Hematopoietic multipotent progenitor cell treated with erythropoietin and hydrocortisone succinate and interleukin-3 and kit ligand, for 6 days (in vitro differentiated cells): ENCODE measurements around the gene EMC6.
A peak's percentile ranks its signal among the peaks of the same experiment; 100 is the strongest.

Source experiments
- DNase-seq: peaks from one replicate; pipeline ENCODE4 v3.0.0-alpha.2; 2015

The EMC6 gene

DNA sequence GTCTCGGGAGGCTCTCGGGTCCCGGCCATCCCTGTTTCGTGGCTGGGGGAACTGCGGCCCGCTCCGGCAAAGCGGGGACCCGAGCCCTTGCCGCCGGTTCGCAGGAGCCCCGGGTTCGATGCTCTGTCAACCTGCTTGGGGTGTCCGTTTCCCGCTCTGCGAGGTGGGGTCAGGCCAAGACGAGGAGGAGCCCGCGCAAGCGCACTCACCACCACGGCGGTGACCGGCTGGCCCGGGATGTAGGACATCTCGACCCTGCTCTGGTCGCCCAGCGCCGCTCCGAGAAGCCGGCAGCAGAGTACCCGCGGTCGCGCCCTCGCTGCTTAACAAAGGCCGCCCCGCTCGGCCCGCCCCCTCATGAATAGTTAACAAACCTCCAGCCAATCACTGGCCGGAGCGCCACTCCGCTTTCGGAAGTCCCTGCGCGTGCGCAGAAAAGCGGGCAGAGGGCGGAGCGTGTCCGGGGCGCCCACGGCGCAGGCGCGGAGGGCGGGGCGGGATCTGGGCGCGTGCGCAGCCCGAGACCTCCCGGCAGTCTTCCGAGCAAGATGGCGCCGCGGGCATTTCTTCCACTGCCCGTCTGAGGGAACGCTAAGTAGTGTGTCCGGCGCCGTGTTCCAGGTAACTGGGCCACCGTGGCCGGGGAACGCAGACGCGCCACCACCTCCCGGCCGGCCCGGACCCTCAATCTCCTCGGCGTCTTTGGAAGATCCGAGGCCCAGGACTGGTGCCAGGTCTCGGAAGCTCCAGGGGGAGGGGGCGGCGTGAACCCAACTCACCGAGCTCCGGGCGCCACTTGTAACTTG lies at the start of gene EMC6, which contains the start of gene TAX1BP3:
EMC6 (plus strand) TSS at position 534 of the 806 bp plus-strand sequence. CDS start 335 bp downstream, outside the sequence.
TAX1BP3 (minus strand) TSS at position 300 of the 806 bp plus-strand sequence; CDS start at position 248, 52 bp downstream.
- DNase-seq: peak; percentile 99

DNA sequence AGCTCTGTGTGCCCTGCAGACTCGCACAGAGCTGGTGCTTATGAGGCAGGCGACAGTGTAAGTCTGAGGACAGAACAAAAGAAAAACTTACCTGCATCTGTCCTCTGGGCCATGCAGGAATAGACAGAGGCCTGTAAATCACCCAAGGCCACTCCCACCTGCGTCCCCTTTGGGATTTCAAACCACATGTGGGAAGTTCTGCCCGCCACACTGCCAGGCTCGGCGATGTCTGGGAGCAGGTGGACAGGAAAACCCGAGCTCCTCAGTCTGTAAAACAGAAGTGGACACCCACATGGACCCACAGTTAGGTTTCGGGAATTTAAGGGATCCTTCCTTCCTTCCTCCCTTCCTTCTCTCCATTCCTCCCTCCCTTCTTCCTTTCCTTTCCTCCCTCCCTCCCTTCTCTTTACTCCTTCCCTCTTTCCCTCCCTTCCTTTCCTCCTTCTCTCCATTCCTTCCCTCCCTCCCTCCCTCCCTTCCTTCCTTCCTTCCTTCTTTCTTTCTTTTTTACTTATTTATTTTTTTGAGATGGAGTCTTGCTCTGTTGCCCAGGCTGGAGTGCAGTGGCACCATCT lies 47.4 kb upstream of the EMC6 start:
- DNase-seq: no peak

- DNase-seq: no peak
Observed at GRCh38 chr17:3622977-3623594, 45.5 kb upstream of the EMC6 start.

DNA sequence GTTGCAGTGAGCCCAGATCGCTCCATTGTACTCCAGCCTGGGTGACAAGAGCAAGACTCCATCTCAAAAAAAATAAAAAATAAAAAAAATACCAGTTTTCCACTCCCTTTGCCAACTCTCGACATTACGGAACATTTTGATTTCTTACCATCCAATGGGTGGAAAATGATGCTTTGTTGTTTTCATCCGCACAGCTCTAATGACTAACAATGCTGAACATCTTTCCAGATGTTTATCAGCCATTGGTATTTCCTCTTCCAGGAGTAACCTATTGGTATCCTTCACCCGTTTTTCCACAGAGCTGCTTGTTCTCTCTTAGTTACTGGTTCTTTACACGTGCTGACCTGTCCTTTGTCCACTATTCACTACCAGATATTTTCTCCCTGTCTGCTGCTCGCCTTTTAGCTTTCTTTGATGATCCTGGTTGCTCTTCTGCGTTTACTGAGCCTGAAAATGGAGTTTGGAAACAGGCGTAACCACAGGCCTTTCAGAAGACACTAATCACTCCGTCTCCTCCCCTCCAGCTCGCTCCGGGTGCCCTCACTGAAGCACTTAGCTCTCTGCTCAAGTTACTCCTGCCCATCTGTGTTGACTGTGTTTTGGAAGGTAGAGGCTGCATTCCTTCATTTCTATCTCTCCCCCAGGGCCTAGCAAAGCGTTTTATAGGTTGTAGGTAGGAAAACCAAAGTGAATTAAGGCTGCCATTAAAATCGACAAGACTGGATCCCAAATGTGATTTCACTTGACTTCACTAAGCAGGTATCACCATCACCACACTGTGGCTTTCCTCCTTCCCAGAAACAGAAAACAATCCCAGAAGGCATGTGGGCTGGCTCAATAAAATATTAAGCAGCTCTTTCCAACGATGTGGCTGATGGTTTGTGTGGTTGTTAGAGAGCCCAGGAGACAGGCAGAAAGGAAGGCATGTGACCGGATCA lies 41.5 kb upstream of the EMC6 start:
- DNase-seq: no peak

- DNase-seq: no peak
Observed at GRCh38 chr17:3627769-3628167, 40.8 kb upstream of the EMC6 start.

DNA sequence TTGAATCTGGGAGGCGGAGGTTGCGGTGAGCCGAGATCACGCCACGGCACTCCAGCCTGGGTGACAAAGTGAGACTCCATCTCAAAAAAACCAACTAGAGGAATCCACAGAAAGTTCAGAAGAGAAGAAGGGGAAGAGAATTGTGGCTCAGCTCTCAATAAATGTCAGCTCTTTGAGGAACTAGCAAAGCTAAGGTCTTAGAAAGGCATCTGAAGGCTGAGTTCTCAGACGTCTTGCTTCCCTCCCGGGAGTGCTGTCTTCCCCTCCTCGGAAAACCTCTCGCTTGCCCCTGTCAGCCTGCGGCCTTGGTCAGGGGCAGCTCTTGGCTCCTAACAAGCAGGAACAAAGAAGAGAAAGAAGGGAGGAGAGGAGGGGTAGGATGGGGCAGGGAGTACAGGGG lies 37.8 kb upstream of the EMC6 start:
- DNase-seq: no peak

DNA sequence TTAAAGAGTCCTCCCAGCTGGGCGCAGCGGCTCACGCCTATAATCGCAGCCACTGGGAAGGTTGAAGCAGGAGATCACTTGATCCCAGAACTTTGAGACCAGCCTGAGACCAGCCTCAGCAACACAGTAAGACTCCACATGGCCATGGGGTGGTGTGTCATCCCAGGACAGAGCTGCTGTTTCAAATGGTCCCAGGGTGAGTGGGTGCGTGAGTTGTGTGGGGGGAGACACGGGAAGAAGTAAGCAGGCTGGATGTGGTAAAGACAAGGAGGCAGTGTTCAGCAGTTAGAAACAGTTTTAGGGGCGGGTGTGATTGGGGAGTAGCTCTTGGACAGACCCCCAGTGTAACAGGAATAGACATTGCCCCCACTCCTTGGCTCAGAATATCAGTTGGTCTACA lies 36.3 kb upstream of the EMC6 start:
- no peak for DNase-seq

DNA sequence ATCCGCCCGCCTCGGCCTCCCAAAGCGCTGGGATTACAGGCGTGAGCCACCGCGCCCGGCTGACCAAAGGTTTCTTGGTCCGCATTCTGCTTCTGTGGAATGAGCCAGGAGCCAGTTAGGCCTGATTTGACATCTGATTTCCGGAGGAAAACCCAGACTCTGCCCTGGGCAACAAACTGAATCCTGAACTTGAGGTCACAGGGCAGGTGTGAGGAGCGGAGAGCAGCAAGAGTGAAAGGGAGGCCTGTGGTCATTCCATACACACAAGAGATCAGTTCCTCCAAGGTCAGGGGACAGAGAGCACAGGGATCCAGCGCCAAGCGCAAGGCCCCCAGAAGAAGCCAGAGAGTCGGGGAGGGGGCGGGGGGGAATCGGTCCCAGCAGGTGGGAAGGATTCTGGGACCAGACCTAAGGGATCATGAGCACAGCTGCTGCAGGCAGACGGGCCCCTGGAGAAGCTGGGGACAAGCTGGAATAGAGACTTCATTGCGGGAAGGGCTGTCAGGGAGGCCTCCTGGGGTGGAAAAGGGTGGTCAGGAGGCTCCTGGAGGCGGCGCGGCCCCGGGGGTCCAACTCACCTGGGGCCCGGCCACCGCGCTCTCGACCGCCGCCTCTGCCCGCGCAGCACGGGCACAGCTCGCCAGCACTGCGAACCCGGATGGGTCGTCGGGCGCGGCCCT lies 33.0 kb upstream of the EMC6 start:
- no peak for DNase-seq

DNA sequence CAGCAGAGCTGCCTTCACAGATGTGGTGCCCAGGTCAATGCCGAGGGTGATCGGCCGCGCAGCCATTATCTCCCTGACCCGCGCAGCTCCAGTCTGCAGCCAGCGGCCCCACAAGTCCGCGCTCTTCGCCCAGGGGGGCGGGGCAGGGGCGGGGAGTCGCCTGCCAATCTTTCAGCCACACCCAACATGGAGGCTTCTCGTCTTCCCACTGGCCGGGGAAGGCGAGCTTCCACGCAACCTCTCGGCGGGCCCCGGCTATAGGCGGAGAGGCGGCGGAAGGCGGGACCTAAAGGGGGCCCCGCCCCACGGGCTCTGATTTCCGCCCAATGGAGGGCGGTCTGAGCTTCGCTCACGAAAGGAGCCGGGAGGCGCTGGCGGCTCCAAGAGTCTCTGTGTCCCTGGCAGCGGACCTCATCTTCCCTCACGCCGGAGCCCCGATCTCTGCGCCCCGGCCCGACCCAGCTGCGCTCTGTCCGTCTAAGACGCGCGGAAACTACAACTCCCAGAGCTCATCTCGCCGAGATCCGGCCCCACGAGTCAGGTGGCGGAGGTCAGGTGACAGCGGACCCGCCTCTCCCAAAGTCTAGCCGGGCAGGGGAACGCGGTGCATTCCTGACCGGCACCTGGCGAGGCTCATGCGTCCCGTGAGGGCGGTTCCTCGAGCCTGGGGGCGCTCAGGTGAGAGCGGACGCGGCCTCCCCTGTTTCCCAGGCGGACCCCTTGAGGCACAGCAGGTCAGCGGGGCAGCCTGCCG lies 32.3 kb upstream of the EMC6 start, which contains the start of the genes CTNS and SHPK:
CTNS (plus strand) TSS at position 607 of the 754 bp plus-strand sequence. CDS start 3,447 bp downstream, outside the sequence.
SHPK (minus strand) TSS at position 97 of the 754 bp plus-strand sequence; CDS start at position 66, 31 bp downstream.
- peak; percentile 99 for DNase-seq

- peak; percentile 40 for DNase-seq
Observed at GRCh38 chr17:3636908-3637373, 31.7 kb upstream of the EMC6 start.

- peak; percentile 89 for DNase-seq
Observed at GRCh38 chr17:3639981-3640596, 28.5 kb upstream of the EMC6 start.

DNA sequence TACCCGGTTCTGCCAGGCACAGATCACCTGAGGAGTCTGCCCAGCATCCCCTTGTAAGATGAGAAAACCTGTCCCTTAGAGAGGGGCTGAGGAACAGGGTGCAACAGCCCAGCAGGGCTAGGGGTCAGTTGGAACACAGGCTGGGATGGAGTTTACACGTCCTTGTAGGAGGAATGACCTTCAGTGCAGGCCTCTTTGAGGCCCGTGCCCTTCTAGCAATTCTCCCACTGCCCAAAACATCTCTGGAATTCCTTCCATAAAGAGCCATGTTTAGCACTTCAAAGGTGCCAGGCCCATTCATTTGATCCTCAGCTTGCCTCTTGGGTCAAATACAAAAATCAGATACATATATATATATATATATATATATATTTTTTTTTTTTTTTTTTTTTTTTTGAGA lies 27.6 kb upstream of the EMC6 start:
- no peak for DNase-seq

DNA sequence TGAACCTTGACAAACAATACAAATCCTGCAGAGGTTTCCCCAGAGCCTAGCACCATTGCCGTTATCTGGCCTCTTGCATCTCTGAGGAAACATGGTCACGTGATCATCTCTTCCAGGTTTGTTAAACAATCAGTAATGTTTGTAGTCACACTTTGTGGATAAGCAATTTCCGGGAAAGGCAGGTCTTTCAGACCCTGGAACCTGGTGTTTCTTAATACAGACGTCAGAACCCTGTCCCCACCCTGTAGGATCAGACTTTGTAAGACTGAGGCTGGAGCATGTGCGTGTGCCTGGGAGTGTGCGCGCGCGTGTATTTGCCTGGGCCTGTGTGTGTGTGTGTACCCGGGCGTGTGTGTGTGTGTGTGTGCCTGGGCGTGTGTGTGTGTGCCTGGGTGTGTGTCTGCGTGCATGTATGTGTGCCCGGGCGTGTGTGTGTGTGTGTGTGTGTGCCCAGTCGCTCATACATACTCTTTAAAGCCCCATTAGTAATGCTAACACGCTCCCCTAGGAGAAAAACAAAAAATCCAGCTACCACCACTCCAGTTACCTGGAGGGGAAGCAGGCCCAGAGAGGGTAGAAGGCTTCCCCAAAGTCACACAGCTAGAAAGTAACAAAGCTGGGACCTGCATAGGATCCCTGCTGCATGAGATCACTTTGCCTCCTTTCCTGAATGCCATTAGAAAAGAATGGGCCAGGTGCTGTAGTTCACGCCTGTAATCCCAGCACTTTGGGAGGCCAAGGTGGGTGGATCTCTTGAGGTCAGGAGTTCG lies 26.7 kb upstream of the EMC6 start:
- peak; percentile 48 for DNase-seq

GRCh38 chr17:3643889-3644349 lies 24.7 kb upstream of the EMC6 start:
- no peak for DNase-seq

GRCh38 chr17:3645310-3645709 lies 23.3 kb upstream of the EMC6 start:
- no peak for DNase-seq

- no peak for DNase-seq
Observed at GRCh38 chr17:3647251-3647650, 21.4 kb upstream of the EMC6 start.

GRCh38 chr17:3647769-3648555 lies 20.6 kb upstream of the EMC6 start:
- DNase-seq: peak; percentile 82

- DNase-seq: no peak
Observed at GRCh38 chr17:3655766-3656165, 12.8 kb upstream of the EMC6 start.

- DNase-seq: no peak
Observed at GRCh38 chr17:3656353-3656752, 12.3 kb upstream of the EMC6 start.
